Subcutaneous abdominal adipose tissue (tissue), 5 donors: ENCODE measurements around the gene NUP58.
A peak's percentile ranks its signal among the peaks of the same experiment; 100 is the strongest.

Experiments
- H3K27ac ChIP-seq: one replicate; pipeline ENCODE4 v1.7.0; 2013; ENCODE audit warnings: low read depth, mild to moderate bottlenecking, inconsistent platforms, low read length, moderate library complexity
- H3K27me3 ChIP-seq, 5 donors: one replicate each; pipeline ENCODE4 v1.7.0; 2013; ENCODE audit warnings: low read length in 5 of 5, inconsistent platforms in 1 of 5; ENCODE audit not compliant: control insufficient read depth in 5 of 5, insufficient read depth in 4 of 5
- H3K36me3 ChIP-seq, 5 donors: one replicate each; pipeline ENCODE4 v1.7.0; 2013; ENCODE audit warnings: low read length in 5 of 5; ENCODE audit not compliant: control insufficient read depth in 5 of 5, insufficient read depth in 5 of 5
- H3K4me1 ChIP-seq, 5 donors: one replicate each; pipeline ENCODE4 v1.7.0; 2013; ENCODE audit warnings: low read length in 5 of 5, mild to moderate bottlenecking in 3 of 5, moderate library complexity in 1 of 5; ENCODE audit not compliant: control insufficient read depth in 5 of 5, insufficient read depth in 5 of 5
- H3K4me3 ChIP-seq, 5 donors: one replicate each; pipeline ENCODE4 v1.7.0; 2013; ENCODE audit warnings: low read length in 5 of 5, low read depth in 1 of 5
- H3K9ac ChIP-seq, 5 donors: one replicate each; pipeline ENCODE4 v1.7.0; 2013; ENCODE audit warnings: low read length in 5 of 5, mild to moderate bottlenecking in 4 of 5, moderate library complexity in 3 of 5
- H3K9me3 ChIP-seq, 5 donors: one replicate each; pipeline ENCODE4 v1.7.0; 2013; ENCODE audit warnings: low read length in 5 of 5; ENCODE audit not compliant: control insufficient read depth in 5 of 5
- donor health status: healthy.
- donor health status: healthy.
- donor health status: healthy.
- donor health status: healthy.
- donor health status: healthy.

NUP58 gene, protein sequence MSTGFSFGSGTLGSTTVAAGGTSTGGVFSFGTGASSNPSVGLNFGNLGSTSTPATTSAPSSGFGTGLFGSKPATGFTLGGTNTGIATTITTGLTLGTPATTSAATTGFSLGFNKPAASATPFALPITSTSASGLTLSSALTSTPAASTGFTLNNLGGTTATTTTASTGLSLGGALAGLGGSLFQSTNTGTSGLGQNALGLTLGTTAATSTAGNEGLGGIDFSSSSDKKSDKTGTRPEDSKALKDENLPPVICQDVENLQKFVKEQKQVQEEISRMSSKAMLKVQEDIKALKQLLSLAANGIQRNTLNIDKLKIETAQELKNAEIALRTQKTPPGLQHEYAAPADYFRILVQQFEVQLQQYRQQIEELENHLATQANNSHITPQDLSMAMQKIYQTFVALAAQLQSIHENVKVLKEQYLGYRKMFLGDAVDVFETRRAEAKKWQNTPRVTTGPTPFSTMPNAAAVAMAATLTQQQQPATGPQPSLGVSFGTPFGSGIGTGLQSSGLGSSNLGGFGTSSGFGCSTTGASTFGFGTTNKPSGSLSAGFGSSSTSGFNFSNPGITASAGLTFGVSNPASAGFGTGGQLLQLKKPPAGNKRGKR

DNA sequence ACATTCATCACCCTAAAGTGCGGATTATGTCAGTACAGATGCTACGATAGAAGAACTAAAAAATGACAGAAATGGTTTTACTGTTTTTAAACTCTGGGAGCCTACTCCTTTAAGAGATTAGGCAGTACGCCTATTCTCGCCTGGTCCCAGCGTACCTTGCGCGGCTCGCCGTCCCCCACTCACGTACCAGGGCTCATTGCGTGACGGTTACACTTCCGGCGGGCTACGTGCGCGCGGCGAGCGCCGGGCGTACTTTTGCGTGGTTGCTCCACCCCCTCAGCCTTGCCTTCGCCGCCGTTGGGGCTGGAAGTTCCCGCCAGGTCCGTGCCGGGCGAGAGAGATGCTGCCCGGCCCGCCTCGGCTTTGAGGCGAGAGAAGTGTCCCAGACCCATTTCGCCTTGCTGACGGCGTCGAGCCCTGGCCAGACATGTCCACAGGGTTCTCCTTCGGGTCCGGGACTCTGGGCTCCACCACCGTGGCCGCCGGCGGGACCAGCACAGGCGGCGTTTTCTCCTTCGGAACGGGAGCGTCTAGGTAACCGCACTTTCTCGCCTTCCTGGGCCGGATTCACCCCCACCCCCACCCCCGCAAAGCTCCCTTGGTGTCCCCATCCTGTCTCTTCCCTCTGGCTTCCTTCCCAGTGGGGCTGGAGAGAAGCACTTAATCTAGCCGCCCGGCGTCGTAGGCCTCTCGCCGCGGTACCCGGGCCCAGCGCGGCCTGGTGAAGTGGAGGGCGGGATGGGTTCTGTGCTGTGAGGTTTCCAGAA lies at the start of gene NUP58:
Gene NUP58 (plus strand): TSS at position 279 of the 767 bp plus-strand sequence. CDS start 149 bp downstream, at position 428.
- peak within 1 kb of the TSS; percentile 82 to 94 (median 86) for H3K4me3 ChIP-seq
- H3K4me1 ChIP-seq = peaks cover 0 to 21% (median 19%) of the 10 kb centered on the region in 5 donors
- peaks cover 0 to 6% (median 0%) of the 10 kb centered on the region in 5 donors for H3K27me3 ChIP-seq
- peak within 1 kb of the TSS; percentile 90 for H3K27ac ChIP-seq
- H3K36me3 ChIP-seq = peaks cover 0 to 8% (median 3%) of the 10 kb centered on the region in 5 donors
- H3K9ac ChIP-seq = peak within 1 kb of the TSS; percentile 33 to 97 (median 83)
- H3K9me3 ChIP-seq = peaks cover 0 to 2% (median 0%) of the 10 kb centered on the region in 5 donors

DNA sequence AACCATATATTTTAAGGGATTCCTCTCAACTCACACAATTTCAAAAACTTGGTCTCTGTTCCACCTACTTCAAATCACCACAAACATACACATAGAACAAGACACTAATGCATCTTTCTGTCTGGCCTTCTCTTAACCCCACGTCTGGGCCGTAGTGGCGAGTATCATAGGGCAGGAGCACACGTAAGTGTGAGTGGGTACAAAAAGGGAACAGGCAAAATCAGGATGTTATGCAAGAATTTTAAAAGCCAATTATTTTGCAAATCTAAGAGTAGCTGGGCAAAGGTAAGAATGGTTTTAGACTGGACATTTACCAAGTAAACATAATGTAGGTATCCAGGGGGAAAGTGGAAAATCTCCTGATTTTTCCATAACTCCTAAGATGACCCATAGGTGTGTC lies 49.2 kb upstream of the NUP58 start:
- H3K9me3 ChIP-seq = no peaks in the 10 kb centered on the region
- H3K27me3 ChIP-seq = no peaks in the 10 kb centered on the region
- no peak overlapping the region for H3K9ac ChIP-seq
- no peak overlapping the region for H3K4me3 ChIP-seq
- H3K4me1 ChIP-seq = no peaks in the 10 kb centered on the region
- H3K27ac ChIP-seq = no peak overlapping the region
- peaks cover 38 to 64% (median 50%) of the 10 kb centered on the region in 5 donors for H3K36me3 ChIP-seq

DNA sequence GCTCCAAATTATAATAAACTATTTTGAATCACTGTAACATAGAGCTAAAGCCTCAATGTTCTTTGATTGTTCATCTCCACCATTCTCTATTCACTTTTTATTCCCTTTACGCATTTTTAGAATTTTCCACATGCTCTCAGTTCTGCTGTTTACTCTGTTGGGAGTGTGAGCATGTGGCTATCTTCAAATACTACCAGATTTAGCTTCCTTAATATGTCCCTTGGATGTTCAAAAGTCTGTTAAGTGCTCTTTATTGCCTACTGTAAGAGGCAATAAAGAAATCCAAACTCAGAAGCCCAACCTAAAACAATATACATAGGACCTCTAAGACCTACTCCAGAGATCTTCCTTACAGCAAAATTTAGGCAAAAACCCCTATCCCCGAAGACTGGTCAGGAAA lies 48.7 kb upstream of the NUP58 start:
- Histone ChIP-seq H3K27ac (no peak overlapping the region), H3K9me3 (no peaks in the 10 kb centered on the region), H3K9ac (no peak overlapping the region), H3K4me1 (no peaks in the 10 kb centered on the region), H3K4me3 (no peak overlapping the region), H3K27me3 (no peaks in the 10 kb centered on the region), H3K36me3 (peaks cover 39 to 67% (median 54%) of the 10 kb centered on the region in 5 donors)

DNA sequence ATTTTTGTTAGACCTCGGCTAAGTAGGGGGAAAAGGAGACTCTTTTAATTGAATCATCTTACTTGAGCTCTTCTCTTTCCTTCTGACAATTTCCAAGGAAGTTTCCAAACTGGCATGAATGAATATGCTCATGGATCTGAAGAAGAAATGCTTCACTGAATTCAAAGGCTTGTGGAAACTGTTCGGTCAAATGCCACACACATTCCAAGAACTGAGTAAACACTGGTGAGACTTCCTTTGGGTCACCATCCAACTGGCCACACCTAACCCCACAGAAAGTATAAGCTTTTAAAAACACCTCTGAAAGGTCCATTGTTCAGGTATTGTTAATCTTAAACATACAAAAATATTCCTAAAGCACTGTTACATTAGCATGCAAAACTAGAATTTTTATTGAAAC lies 47.7 kb upstream of the NUP58 start:
- no peaks in the 10 kb centered on the region for H3K9me3 ChIP-seq
- no peak overlapping the region for H3K9ac ChIP-seq
- H3K27ac ChIP-seq = no peak overlapping the region
- peaks cover 39 to 67% (median 60%) of the 10 kb centered on the region in 5 donors for H3K36me3 ChIP-seq
- no peaks in the 10 kb centered on the region for H3K4me1 ChIP-seq
- no peak overlapping the region for H3K4me3 ChIP-seq
- H3K27me3 ChIP-seq = no peaks in the 10 kb centered on the region

DNA sequence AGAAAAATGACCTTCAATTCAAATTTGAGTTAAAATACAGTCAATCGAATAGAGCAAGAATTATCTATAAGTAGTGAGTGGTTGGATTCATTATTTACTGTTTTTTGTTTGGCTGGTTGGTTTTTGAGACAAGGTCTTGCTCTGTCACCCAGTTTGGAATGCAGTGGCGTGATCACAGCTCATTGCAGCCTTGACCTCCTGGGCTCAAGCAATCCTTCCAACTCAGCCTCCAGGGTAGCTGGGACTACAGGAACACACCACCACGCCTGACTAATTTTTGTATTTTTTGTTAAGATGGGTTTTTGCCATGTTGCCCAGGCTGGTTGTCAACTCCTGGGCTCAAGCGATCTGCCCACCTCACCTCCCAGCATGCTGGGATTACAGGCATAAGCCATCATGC lies 39.2 kb upstream of the NUP58 start:
- Histone ChIP-seq H3K36me3 (peaks cover 33 to 70% (median 45%) of the 10 kb centered on the region in 5 donors), H3K27ac (no peak overlapping the region), H3K4me3 (no peak overlapping the region), H3K4me1 (no peaks in the 10 kb centered on the region), H3K27me3 (no peaks in the 10 kb centered on the region), H3K9ac (no peak overlapping the region), H3K9me3 (no peaks in the 10 kb centered on the region)

DNA sequence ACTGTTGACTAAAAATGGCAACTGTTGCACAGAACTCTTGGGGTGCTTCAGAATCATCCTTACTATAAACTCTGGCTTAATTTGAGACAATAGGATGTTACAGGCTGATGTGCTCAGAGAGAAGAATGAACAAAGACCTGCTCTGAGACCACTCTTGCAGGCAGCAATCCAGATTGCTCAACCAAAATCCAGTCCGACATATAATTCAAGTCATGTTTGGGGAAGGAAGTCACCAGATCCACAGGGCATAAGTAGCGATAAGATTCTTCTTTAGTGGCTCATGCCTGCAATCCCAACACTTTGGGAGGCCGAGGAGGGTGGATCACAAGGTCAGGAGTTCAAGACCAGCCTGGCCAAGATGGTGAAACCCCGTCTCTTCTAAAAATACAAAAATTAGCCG lies 34.7 kb upstream of the NUP58 start:
- H3K9me3 ChIP-seq = no peaks in the 10 kb centered on the region
- no peaks in the 10 kb centered on the region for H3K4me1 ChIP-seq
- peaks cover 32 to 58% (median 38%) of the 10 kb centered on the region in 5 donors for H3K36me3 ChIP-seq
- no peak overlapping the region for H3K4me3 ChIP-seq
- no peak overlapping the region for H3K27ac ChIP-seq
- no peaks in the 10 kb centered on the region for H3K27me3 ChIP-seq
- H3K9ac ChIP-seq = no peak overlapping the region

DNA sequence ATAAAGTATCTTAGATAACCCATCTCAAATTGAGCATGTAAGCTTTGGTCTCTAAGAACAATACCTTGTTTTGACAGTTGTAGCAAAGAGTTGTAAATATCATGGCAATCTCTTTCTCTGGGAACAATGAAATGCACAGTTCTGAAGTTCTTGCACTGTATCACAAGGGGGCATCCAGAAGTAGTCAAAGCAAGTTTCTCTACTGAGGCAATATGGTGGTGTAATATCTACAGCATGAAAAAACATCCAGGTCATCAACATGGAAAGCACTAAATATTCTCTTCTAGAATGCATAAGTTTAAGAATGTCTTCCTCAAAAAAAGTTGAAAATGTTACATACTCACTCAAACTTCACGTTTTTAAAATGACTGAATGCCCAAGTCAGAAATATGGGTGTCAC lies 33.7 kb upstream of the NUP58 start:
- Histone ChIP-seq H3K27ac (no peak overlapping the region), H3K9me3 (no peaks in the 10 kb centered on the region), H3K9ac (no peak overlapping the region), H3K36me3 (peaks cover 37 to 55% (median 37%) of the 10 kb centered on the region in 5 donors), H3K4me3 (no peak overlapping the region), H3K27me3 (no peaks in the 10 kb centered on the region), H3K4me1 (no peaks in the 10 kb centered on the region)

DNA sequence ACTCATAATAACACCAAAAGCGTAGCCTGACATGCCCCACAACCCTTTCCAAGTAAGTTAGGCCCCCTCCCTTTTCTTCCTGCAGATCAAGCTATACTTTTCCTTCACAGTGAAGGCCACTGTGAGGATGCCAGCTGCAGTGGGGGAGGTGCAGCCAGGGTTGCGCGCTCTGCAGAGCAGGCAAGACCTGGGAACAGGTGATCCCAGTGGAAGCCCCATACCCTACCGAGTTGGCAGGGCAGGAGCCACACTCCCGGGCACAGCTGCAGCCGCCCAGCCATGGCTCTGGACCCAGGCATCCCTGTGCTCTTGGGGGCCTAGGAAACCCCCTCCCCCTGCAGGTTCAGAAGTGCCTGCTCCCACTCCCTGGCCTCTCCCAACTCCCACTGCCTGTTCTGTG lies 32.9 kb upstream of the NUP58 start:
- Histone ChIP-seq H3K9me3 (no peaks in the 10 kb centered on the region), H3K27me3 (no peaks in the 10 kb centered on the region), H3K9ac (no peak overlapping the region), H3K4me3 (no peak overlapping the region), H3K36me3 (peaks cover 31 to 51% (median 36%) of the 10 kb centered on the region in 5 donors), H3K4me1 (no peaks in the 10 kb centered on the region), H3K27ac (no peak overlapping the region)

DNA sequence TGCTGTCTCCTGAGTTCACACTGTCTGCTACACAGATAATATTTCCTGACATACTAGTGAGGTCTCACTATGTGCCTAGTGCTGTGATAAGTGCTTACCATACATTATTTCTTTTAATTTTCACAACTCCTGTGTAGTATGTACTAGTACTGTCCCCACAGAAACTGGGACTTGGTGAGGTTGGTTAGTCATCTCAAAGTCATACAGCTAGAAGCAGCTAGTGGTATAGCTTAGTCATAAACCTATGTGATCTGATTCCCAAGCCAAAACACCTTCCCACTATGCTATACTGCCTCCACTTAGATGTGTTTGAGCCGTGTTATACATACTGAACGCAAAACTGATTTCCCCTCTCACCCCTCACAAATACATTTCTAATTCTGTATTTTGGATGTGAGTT lies 24.7 kb upstream of the NUP58 start:
- H3K9ac ChIP-seq = no peak overlapping the region
- peaks cover 11 to 14% (median 12%) of the 10 kb centered on the region in 5 donors for H3K36me3 ChIP-seq
- H3K4me3 ChIP-seq = no peak overlapping the region
- H3K27ac ChIP-seq = no peak overlapping the region
- H3K9me3 ChIP-seq = no peaks in the 10 kb centered on the region
- no peaks in the 10 kb centered on the region for H3K27me3 ChIP-seq
- no peaks in the 10 kb centered on the region for H3K4me1 ChIP-seq

DNA sequence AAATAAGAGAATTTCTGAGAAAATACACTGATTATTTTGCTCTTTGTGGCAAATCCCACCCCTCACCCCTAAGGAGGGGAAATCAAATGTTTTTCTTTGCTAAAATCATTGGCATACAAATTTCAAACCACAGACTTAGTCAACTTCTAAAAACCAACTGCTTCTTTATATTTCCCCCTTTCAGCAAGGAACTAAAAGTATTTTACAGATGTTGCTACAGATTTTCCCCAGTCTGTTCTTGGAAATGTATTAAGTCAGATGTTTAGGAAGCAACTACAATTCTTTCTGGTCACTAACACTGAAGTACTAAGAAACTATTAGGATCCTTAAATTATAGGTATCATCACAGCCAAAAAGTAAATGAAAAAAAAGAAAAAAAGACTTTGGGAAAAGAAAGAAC lies 21.0 kb upstream of the NUP58 start:
- H3K27ac ChIP-seq = no peak overlapping the region
- H3K9ac ChIP-seq = no peak overlapping the region
- no peaks in the 10 kb centered on the region for H3K36me3 ChIP-seq
- no peaks in the 10 kb centered on the region for H3K9me3 ChIP-seq
- H3K4me1 ChIP-seq = peaks cover 0 to 4% (median 0%) of the 10 kb centered on the region in 5 donors
- H3K4me3 ChIP-seq = no peak overlapping the region
- H3K27me3 ChIP-seq = no peaks in the 10 kb centered on the region
